Omental fat pad (tissue), 4 donors: ENCODE measurements around the gene LRP1. TPM values are rescaled to one million over a fixed set of nuclear protein-coding genes. Genes with fewer than 3 reads are reported as not detected.

ENCODE experiments used
- ATAC-seq: fragments of 150-250 bp; one replicate; pipeline ENCODE4 v1.9.1; 2016; ENCODE audit warnings: mild to moderate bottlenecking, moderate library complexity; ENCODE audit not compliant: low FRiP score
- DNase-seq: peaks from one replicate; pipeline ENCODE4 v3.0.0-alpha.2; 2019; ENCODE audit warnings: low spot score
- total RNA-seq, 4 donors: library from RNA; depleted of rRNA; stranded (reverse); fragments of >200 nt; gene quantifications; one replicate each; pipeline ENCODE4 v1.1.0, GENCODE V29; 2016
- TF ChIP-seq, protein P1 (sequence below), 3 donors: fragments of 450-650 bp; IDR thresholded peaks; one replicate each; pipeline ENCODE4 v1.5.1; 2016 to 2017; ENCODE audit warnings: antibody characterized with exemption in 3 of 3, mild to moderate bottlenecking in 3 of 3, moderate library complexity in 2 of 3

Gene LRP1
- total RNA-seq, 4 donors from 2014 or later, result 312 to 592 (median 571) TPM

DNA sequence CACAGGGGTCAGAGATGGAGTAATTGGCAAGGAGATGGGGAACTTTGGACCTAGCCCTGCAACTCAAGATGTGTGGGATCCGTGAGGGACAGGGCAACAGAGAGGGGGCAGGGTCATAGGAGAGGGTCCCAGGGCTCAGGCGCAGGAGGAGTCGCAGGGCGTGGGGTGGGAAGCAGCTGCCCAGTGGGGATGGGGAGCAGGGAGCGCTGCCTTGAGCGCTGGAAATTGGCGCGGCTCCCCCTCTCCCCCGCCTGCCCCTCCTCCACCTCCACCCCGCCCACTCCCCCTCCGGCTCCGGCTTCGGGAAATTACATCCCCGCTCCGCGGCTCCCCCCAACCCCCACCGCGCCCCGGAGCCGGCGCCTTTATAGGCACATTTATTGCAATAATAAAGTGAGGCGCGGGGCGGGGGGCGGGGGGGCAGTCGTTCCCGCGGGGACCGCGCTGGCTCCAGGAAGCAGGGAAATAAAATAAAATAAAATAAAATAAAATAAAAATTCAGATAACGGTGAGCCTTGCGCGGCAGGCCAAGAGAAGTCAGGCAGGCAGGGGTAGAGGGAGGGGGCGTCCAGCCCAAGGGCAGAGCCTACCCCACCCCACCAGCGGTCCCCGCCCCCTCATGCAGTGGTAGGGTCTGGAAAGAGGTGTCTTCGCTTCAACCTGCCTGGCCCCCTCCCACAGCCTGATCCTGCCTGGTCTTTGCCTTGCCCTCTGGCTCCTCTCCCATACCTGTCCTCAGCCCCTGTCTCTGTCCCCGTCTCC lies 91.9 kb downstream of the LRP1 start:
- ATAC-seq, result no peak
- no peak for DNase-seq
- TF ChIP-seq, protein P1, sequence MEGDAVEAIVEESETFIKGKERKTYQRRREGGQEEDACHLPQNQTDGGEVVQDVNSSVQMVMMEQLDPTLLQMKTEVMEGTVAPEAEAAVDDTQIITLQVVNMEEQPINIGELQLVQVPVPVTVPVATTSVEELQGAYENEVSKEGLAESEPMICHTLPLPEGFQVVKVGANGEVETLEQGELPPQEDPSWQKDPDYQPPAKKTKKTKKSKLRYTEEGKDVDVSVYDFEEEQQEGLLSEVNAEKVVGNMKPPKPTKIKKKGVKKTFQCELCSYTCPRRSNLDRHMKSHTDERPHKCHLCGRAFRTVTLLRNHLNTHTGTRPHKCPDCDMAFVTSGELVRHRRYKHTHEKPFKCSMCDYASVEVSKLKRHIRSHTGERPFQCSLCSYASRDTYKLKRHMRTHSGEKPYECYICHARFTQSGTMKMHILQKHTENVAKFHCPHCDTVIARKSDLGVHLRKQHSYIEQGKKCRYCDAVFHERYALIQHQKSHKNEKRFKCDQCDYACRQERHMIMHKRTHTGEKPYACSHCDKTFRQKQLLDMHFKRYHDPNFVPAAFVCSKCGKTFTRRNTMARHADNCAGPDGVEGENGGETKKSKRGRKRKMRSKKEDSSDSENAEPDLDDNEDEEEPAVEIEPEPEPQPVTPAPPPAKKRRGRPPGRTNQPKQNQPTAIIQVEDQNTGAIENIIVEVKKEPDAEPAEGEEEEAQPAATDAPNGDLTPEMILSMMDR (IDR thresholded peaks at IDR 0.05), result no peak

DNA sequence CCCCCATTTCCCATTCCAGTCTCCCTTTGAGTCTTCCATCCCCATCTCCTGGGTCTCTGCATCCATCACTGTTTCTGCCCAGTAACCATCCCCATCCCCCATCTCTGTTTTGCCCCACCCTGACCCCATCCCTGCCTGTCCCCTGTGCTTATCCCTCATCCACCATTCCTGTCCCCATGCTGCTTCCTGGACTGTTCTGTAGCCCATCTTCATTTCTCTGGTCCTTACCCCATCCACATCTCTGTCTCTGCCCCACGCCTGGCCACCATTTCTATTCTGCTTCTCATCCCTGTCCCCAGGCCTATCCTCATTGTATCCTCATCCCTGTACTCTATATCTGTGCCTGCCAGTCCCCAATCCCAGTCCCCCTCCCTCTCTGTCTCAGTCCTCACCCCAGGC lies 92.5 kb downstream of the LRP1 start:
- ATAC-seq (no peak), DNase-seq (no peak)
- TF ChIP-seq, protein P1 (IDR thresholded peaks at IDR 0.05), result no peak

DNA sequence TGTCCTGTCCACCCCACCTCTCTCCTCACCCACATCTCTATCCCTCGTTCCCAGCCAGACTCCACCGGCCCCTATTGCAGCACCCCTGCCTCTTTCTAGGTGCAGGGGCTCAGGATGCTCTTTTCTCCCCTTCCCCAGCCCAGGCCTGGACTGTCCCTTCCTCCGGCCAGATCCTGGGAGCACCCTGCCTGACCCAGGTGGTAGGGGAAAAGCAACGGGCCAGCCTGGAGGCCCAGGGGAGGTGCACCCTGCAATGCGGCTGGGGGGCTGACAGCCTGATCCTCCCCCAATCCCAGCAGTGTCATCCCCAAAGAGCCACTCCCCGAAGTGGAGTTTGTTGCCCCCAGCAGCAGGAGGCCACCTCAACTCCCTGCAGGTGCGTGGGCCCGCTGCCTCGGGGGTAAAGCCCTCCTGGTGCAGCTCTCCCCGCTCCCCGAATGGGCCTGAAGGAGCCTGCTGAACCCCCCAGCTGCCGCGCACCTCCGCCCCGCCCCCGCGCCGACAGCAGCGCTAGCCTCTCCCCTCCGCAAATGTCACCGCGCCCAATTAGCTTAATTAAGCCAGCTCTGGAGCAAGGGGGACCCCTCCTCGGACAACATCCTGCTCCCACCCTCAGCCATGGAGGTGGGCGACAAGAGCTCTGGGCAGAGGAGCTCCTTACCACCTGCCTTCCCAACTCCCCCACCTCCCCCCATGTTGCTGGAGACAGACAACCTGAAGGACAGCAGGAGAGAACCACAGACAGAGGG lies 93.1 kb downstream of the LRP1 start:
- ATAC-seq, result no peak
- TF ChIP-seq, protein P1 (IDR thresholded peaks at IDR 0.05), result no peak

DNA sequence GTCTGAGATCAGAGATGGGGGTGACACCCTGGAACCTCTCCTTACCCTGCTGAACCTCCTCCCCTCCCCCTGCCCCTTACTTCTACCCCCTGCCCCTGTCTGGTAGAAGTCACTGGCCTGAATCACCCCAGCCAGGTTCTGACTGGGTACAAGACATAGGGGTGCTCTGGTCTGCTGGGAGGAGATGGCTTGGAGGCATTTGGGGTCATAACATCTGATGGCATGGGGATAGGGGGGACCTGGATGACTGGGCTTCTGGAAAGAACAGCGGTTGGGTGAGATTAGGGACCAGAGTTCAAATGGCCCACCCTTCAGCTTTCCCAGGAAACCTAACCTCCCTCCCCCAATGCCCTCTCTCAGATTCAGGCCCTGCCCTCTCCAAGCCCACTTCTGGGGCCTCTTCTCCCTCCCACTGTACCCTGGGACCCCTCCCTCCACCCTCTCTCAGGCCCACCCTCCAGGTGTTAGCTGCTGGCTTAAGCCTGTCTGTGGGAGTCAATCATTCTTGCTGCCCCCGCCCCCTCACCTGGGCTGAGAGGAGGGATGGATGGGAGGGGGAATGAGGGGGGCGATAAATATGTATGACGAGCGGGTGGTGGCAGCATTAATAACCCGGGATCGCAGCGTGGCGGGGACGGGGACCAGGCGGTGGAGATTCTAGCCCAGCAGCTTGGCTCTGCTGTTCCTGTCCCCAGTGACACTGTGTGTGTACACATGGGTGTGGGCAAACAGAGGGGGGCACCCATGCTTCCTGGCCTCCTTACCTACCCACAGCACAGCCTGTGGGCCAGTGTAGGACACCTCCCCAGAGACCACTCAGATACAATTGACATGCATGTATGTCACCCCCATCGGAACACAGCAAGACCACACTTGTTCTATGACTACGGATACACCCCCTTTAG lies 94.3 kb downstream of the LRP1 start:
- ATAC-seq (no peak), DNase-seq (no peak)
- TF ChIP-seq, protein P1 (IDR thresholded peaks at IDR 0.05), result no peak

More for the DNA sequence above, 93.1 kb downstream of the LRP1 start:
- DNase-seq, result no peak

DNA sequence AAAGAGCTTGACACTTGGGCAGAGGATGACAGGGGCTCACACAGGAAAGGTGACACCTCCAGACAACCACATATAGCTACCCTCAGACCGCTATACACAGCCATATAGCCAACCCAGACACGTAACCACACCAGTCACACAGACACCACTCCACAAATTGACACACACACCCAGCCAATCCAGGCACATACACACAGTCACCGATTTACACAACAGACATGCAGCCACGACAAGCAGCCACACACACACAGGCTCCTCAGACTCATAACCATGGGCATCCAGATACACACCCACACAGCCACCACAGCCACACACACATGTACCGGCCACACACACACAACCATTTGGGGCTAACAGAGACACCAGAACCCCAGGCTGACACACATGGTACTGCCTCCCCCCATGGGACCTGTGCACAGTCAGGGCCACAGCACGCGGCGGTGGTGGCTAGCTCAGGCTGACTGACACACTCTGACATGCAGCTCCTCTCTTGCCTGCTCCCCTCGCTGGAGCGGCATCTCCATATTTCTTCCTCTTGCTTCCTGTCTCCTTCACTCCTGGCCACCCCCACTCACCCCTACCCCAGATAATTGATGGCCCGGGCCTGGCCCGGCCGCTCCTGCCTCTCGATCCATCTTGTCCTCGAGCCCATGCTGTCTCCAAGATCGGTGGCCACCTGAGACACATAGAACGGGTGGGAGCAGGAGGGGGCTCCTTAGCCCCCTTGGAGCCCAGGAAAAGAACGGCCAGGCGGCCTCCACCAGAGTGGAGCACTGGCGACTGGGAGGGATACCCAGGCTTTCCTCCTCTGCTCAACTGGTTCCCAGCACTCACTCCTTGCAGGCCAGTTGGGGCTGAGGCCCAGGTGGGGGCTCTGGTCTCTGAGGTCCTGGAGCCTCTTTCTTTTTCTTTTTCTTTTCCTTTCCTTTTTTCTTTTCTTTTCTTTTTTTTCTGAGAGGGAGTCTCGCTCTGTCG lies 95.2 kb downstream of the LRP1 start:
- no peak for ATAC-seq
- DNase-seq, result no peak
- TF ChIP-seq, protein P1 (IDR thresholded peaks at IDR 0.05), result no peak
